Right ventricle myocardium superior (tissue), 1 donor: ENCODE data around the gene NLGN2. TPM values are rescaled to one million over a fixed set of nuclear protein-coding genes. Genes with fewer than 3 reads are reported as not detected.

Experiments
- ATAC-seq: fragments of 200-7000 bp; cut with Tn5 transposase; one replicate; pipeline ENCODE4 v1.9.1; 2020; ENCODE audit warnings: mild to moderate bottlenecking; ENCODE audit not compliant: poor library complexity
- DNase-seq: peaks from one replicate; pipeline ENCODE4 v3.0.0-alpha.2; 2020
- intact Hi-C: fragments of 100-400 bp; cut with DNase I; formaldehyde crosslinking; loops from one replicate; pipeline ENCODE4 v1.11.2; 2022
- total RNA-seq: library from RNA; stranded (reverse); fragmentation: NEBNext Ultra II Directional; extraction: Animal tissue kit (Norgen Biotek cat#: 25700); gene quantifications from one replicate; pipeline ENCODE4 v1.2.1, GENCODE V29; 2021
- donor health status: DM: no; HTN: yes; CAD: no; lungs with severe emphysema.

Gene NLGN2
- total RNA-seq, 1 donor from 2014 or later, result 5.8 TPM

DNA sequence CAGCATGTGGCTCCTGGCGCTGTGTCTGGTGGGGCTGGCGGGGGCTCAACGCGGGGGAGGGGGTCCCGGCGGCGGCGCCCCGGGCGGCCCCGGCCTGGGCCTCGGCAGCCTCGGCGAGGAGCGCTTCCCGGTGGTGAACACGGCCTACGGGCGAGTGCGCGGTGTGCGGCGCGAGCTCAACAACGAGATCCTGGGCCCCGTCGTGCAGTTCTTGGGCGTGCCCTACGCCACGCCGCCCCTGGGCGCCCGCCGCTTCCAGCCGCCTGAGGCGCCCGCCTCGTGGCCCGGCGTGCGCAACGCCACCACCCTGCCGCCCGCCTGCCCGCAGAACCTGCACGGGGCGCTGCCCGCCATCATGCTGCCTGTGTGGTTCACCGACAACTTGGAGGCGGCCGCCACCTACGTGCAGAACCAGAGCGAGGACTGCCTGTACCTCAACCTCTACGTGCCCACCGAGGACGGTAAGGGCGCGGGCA is 645 bp downstream of the NLGN2 start:
- intact Hi-C loops, result no loop called here
- no peak for ATAC-seq

DNA sequence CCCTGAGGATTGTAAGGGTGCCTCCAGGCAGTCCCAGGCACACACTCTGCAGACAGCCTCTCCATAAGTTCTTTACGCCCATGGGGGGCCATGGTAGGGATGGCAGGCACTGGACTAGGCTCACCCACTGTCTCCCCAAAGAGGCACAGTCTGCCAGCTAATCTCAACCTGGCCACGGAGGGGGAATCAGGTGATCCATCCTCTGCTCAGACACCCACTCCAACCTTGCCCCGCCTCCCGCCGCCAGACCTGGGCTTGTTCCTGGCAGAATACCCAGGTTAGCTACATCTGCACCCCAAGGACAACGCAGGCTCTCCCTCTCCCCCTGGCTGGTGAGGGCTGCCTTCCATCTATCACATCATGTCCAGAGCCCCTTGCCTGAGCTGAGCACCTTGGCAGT is 1.2 kb downstream of the NLGN2 start:
- intact Hi-C loops, result no loop called here
- ATAC-seq (no peak), DNase-seq (no peak)

More for the DNA sequence above, 645 bp downstream of the NLGN2 start:
- DNase-seq, result no peak

DNA sequence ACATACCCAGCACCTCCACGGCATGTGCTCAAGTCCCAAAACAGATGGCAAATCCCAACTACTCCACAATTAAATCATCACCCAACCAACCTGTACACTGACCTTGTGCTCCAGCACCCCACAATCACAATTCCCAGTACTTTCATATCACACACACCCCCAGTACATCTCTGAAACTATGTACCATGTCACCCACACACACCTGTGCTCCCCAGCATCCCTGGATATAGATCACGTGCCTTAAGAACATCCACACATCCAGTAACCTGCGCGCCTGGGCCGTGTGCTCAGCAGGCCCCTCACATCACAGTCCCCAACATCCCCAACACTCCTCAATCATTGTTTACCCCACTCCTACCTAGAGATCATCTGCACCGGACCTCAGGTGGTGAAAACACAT is 2.1 kb downstream of the NLGN2 start:
- DNase-seq, result no peak
- intact Hi-C loops, result no loop called here

DNA sequence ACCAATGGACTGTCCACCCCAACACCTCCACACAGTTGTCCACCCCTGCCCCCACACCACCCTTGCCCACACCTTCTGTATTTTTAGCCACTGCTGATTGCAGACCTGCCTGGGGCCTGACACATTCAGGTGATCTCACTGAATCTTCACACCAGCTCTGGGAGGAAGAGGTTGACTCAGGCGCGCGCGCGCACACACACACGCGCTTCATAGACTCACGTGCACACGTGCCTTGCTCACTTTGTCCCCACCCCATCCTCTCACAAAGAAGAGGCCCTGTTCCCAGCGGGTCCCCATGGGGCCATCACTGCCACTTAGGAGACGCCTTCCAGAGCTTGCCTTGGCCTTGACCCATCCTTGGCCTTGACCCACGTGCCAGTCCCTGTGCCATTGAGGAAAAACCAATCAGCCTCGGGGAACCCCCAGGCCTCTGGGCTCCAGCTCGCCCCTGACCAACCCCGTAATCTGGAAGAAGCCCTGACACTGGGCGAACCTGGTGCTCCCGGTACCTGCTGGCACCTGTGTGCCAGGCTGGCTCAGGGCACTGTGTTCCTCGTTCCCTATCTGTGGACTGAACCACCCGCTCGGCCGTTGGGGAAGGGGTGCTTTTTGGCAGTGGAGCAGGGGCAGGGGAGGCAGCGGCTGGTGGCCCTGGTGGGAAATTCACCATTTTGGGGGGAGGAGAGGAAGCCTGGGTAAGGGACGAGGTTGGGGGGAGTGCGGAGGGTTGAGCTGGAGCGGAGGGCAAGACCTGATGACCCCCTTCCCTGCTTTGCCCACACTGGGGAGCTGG is 3.2 kb downstream of the NLGN2 start:
- DNase-seq, result no peak
- intact Hi-C loops, result no loop called here
- ATAC-seq, result no peak

More for the DNA sequence above, 2.1 kb downstream of the NLGN2 start:
- no peak for ATAC-seq

DNA sequence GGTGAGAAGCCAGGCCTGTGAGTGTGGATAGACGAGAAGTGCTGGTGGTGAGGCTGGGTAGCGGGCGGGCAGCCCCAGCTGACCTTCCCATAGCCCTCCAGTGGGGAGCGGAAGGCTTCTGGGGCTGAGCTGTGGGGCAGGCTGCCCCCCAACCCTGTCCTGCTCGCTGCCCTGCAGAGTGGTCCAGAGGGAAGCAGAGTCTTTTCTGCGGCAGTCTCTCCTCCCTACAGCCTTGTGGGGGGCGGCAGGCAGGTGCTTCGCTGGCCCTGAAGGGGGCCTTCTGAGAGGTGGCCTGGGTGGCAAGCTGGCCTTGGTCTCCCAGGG is 3.7 kb downstream of the NLGN2 start:
- DNase-seq, result no peak
- no peak for ATAC-seq
- intact Hi-C loops, result no loop called here

DNA sequence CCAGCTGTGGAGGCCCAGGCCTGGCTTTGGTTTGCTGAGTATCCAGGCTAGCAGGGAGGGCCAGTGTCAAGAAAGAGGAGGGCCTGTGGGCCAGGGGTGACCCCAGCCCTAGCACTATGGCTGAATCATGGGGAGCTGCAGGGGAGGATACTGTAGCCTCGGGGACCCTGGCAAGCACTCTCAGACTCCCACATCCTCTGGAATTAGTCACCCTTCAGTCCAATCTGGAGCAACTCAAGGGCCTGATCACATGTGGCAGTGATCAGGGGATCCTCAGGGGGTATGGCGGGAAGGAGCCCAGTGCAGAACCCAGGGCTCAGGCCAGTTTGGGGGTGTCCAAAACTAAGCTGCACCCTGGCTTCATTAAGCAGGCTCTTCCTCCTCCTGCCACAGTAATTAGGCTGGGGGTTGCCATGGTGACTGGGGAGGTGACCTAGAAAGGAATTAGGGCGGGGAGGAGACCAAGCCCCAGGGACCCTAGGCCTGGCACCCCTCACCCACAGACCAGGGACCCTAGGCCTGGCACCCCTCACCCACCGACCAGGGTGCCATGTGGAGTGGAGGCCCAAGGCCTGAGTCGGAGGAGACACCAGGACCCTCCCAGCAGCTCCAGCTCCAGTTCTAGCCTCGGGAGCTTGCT is 5.8 kb downstream of the NLGN2 start:
- intact Hi-C loops, result no loop called here

DNA sequence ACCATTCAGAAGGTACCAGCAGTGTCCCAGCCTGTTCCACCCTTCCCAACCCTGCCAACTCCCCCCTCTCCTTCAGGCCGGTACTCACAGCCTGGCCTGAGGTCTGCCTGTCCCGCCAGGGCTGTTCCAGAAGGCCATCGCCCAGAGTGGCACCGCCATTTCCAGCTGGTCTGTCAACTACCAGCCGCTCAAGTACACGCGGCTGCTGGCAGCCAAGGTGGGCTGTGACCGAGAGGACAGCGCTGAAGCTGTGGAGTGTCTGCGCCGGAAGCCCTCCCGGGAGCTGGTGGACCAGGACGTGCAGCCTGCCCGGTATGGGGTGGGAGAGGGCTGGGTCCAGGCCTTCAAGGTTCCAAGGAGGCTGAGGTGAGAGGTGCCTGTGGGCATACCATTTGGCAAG is 7.2 kb downstream of the NLGN2 start:
- ATAC-seq (no peak), DNase-seq (no peak)
- intact Hi-C loops, result no loop called here

More for the DNA sequence above, 5.8 kb downstream of the NLGN2 start:
- no peak for ATAC-seq
- no peak for DNase-seq

DNA sequence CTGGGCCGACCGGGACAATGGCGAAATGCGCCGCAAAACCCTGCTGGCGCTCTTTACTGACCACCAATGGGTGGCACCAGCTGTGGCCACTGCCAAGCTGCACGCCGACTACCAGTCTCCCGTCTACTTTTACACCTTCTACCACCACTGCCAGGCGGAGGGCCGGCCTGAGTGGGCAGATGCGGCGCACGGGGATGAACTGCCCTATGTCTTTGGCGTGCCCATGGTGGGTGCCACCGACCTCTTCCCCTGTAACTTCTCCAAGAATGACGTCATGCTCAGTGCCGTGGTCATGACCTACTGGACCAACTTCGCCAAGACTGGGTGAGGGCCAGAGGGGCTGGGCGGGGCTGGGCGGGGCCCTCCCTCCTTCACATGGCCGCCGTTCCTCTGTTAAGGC is 8.1 kb downstream of the NLGN2 start:
- intact Hi-C loops, result no loop called here
- ATAC-seq (no peak), DNase-seq (no peak)

DNA sequence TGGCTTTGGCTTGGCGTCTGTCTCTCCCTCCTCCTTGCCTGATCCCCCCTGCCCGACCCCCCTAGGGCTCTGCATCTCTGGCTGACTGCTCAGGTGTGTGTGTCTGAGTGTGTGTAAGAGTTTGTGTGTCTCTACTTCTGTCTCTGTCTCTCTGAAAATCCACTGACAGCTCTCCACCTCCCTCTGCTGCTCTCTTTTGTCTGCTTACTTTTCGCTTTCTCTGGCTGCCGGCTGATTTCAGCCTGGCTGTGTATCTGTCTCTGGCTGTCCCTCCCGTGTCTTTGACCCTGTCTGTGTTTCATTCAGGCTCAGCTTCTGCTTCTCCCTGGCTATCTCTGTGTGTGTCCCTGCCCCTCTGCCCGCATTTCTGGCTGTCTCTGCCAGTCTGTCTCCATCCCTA is 8.7 kb downstream of the NLGN2 start:
- DNase-seq (no peak), ATAC-seq (no peak)
- intact Hi-C loops, result no loop called here

DNA sequence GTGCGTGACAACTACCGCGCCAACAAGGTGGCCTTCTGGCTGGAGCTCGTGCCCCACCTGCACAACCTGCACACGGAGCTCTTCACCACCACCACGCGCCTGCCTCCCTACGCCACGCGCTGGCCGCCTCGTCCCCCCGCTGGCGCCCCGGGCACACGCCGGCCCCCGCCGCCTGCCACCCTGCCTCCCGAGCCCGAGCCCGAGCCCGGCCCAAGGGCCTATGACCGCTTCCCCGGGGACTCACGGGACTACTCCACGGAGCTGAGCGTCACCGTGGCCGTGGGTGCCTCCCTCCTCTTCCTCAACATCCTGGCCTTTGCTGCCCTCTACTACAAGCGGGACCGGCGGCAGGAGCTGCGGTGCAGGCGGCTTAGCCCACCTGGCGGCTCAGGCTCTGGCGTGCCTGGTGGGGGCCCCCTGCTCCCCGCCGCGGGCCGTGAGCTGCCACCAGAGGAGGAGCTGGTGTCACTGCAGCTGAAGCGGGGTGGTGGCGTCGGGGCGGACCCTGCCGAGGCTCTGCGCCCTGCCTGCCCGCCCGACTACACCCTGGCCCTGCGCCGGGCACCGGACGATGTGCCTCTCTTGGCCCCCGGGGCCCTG is 9.5 kb downstream of the NLGN2 start:
- ATAC-seq (no peak), DNase-seq (no peak)
- intact Hi-C loops, result no loop called here

DNA sequence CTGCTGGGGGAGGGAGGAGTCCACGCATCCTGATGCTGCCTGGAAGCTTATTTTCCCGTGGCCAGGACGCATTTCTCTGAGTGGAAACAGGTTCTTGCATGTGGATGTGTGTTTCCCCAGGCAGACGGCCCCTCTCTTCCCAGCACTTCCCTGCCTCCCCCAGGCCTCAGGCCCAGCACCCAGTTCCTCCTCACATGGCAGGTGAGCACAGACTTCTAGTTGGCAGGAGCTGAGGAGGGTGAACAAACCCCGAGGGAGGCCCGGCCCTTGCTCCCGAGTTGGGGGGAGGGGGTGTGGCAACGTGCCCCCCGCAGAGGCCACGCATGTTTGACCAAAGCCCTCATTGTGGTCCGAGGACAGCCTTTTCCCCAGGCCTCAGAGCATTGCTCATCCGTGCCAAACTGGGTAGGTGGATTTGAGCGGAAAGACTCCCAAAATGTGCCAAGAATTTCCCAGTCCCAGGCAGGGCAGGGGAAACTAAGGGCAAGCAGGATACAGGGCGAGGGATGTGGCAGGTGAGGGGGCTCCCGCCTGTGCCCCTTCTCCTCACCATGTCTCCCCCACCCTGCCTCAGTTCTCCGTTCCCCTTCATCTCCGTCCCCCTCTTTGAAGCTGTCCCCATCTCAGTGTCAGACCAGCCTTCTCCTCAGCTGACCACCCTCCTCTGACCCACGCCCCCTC is 11.0 kb downstream of the NLGN2 start:
- no peak for ATAC-seq
- no peak for DNase-seq
- intact Hi-C loops, result no loop called here

DNA sequence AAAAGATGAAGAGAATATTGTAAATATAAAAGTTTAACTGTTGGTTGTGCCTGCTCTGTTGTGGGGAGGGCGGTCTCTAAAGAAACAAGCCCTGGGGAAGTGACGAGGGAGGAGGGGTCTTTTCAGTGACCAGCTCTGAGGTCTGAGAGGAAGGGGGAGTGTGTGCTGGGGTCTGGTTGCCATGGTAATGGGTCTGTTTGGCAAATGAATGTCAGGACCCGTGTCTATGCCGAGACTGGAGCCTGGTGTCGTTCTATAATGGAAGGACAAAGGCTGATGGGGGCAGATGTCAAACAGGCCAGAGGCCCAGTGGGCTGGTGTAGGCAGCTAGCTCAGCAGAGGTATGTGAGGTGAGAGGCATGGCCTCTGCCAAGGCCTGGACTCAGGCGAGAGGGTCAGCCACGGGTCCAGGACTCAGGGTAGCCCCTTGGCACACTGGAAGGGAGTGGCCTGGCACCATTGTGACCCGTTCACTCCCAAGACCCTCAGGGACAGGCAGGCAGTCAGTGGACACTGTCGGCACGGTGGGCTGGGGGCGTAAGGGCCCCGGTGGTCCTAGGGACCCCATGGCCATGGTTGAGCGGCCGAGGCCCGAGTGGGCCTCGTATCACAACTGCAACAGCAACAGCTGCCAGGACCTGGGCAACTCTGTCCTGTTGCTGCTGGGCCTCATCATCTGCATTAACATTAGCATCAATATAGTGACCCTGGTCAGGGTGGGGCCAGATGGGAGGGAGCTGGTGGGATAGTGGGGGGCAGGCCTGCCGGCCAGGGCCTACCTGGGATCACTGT is 12.4 kb downstream of the NLGN2 start, which contains the start of gene SPEM1:
TSS of gene SPEM1 (plus strand) at position 506 of the 792 bp plus-strand sequence. CDS start at position 567, 61 bp downstream.
- no peak for ATAC-seq
- DNase-seq, result no peak
- intact Hi-C loops, result no loop called here

DNA sequence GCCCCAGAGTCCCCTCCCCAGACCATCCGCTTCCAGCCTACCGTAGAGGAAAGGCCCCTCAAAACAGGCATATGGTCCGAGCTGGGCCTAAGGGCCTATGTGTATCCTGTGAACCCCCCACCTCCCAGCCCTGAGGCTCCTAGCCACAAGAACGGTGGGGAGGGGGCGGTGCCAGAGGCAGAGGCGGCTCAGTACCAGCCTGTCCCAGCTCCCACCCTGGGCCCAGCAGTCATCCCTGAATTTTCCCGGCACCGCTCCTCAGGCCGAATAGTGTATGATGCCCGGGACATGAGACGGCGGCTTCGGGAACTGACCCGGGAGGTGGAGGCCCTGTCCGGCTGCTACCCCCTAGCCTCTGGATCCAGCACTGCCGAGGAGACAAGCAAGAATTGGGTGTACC is 13.5 kb downstream of the NLGN2 start:
- ATAC-seq (no peak), DNase-seq (no peak)
- intact Hi-C loops, result no loop called here

DNA sequence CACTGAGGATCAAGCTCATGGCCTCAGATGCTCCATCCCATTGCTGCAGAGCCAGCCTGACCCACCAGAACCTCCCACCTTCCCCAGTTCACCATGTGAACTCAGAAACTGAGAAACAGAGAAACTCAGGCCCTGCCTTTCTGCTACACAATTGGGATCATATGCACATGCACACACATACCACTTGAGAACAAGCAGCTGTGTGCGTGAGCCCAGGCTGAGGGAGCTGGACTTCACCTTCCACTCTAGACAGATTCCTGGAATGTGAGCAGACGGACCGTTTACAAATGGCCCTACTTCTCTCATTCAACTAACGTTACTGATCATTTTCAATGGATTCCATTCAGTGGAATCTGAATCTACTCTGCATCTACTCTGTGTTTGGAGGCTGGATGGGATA is 16.0 kb downstream of the NLGN2 start:
- intact Hi-C loops, result no loop called here
- DNase-seq, result no peak
- ATAC-seq, result no peak

DNA sequence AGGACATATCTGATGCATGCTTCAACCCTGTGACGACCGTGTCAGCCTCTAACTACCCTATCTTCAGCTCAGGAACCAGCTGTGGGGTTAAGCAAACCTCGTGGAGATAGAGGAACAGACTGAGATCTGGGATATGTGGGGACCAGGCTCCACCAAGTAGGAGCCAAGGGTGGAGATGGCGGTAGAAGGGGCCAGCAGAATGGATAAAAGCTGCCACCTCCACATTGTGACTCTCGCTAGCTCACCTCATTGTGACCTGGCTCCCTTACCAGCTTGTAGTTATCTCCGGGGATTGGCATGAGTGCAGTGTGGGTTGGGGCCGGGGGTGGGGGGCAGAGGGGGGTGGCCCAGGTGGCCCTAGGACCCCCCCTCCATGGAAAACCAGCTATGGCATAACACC is 17.7 kb downstream of the NLGN2 start, which contains the start of gene SPEM2:
TSS of gene SPEM2 (plus strand) at position 301 of the 400 bp plus-strand sequence. CDS start at position 374, 73 bp downstream.
- intact Hi-C loops, result no loop called here
- DNase-seq, result no peak
- no peak for ATAC-seq

DNA sequence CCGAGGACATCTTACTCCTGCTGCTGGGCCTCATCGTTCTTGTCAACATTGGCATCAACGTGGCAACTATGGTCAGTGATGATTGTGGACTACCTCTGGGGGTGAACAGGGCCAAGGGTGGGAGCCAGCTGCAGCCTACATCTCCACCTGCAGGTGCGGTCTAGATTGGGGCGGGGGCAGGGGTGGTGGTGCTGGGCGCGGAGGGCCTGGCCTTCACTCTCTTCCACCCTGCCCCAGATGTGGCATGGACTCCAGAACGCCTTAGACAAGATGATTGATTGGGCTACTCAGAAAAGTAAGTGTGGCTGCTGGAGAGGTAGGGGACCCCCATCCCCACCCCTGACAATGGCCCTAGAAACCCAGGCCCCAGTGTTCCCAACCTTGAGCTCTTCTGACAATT is 18.1 kb downstream of the NLGN2 start:
- no peak for ATAC-seq
- no peak for DNase-seq
- intact Hi-C loops, result no loop called here

DNA sequence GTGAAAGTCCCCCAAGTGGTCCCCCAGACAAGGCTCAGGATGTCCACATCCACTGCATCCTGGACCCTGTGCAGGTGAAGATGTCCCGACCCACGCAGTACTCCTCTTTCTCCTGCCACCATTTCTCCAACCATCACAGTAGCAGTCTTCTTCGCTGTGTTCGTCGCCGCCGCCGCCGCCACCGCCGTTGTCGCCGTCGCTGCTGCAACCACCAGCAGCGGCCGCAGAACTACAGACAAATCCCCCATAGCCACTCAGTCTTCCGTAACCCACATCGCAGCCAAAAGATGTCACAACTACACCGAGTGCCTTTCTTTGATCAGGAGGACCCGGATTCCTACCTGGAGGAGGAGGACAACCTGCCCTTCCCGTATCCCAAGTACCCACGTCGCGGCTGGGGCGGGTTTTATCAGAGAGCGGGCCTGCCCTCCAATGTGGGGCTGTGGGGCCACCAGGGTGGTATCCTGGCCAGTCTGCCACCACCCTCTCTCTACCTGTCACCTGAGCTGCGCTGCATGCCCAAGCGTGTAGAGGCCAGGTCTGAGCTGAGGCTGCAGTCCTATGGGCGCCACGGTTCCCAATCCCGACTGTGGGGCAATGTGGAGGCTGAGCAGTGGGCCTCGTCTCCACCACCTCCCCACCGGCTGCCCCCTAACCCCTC is 18.7 kb downstream of the NLGN2 start:
- intact Hi-C loops, result no loop called here
- DNase-seq, result no peak
- no peak for ATAC-seq

DNA sequence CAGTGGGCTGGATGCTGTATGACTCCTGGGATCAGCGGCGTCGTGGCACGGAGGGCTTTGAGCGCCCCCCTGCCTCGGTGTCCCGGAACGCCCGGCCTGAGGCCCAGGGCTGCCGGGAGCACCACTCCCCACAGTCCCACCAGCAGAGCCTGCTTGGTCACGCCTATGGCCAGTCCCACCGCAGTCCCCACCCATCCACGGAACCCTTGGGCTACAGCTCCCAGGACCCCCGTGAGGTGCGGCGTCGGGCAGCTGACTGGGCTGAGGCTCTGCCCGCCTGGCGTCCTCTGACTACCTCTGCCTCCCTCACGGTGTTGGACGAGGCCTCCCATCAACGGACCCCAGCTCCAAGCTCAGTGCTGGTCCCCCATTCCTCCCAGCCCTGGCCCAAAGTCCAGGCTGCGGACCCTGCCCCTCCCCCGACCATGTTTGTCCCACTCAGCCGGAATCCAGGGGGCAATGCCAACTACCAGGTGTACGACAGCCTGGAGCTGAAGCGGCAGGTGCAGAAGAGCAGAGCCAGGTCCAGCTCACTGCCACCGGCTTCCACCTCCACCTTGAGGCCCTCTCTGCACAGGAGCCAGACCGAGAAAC is 19.3 kb downstream of the NLGN2 start:
- intact Hi-C loops, result no loop called here
- ATAC-seq (no peak), DNase-seq (no peak)
